Activated naive CD4-positive, alpha-beta T cell (primary cell): ENCODE data around the gene DNAH2.

Experiments
- DNase-seq, 4 experiments: peaks; one replicate each; lab custom pipeline; 2025; lab: John Stamatoyannopoulos, UW

DNAH2 gene

GRCh38 chr17:7721612-7722011 lies 4.1 kb downstream of the DNAH2 start:
- DNase-seq, result no peak

GRCh38 chr17:7727886-7728285 lies 10.3 kb downstream of the DNAH2 start:
- DNase-seq, result no peak

DNA sequence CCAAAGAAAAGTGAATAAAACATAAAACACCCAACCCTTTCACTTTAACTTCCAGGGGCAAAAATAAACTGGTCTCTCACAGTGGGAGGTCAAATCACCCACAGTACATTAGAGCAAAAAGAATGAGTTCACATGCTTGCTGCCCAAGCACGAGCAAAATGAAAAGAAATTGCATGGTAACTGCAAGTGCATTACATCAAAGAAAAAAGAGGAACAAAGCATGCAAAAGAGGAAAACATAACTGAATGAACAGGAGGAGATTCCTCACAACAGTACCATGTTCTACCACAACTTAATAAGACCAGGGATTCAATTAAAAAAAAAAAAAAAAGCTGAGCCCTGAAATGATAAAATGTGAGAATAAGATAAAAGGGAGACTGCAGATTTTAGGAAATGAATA lies 12.3 kb downstream of the DNAH2 start:
- no peak for DNase-seq

- no peak for DNase-seq
These were observed 15.5 kb downstream of the DNAH2 start for GRCh38 chr17:7732981-7733539.

DNA sequence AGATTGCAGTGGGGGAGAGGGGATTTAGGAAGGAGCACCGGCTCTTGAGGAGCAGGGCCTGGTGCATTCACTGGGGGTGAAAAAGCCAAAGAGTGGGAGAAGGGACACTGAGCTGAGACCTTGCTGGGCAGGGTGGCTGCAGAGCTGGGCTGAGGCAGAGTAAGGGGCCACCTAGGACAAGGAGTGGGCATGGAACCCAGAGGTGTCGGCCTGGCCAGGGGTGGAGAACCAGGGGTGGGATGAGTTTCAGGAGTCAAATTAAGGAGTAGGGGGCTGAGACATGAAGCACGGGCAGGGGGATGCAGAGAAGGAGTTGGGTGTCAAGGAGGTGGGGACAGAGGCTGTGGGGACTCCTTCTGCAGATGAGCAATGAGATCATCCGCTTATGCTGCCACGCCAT lies 20.1 kb downstream of the DNAH2 start:
- no peak for DNase-seq

- DNase-seq, result no peak
These were observed 22.2 kb downstream of the DNAH2 start for GRCh38 chr17:7739746-7740145.

DNA sequence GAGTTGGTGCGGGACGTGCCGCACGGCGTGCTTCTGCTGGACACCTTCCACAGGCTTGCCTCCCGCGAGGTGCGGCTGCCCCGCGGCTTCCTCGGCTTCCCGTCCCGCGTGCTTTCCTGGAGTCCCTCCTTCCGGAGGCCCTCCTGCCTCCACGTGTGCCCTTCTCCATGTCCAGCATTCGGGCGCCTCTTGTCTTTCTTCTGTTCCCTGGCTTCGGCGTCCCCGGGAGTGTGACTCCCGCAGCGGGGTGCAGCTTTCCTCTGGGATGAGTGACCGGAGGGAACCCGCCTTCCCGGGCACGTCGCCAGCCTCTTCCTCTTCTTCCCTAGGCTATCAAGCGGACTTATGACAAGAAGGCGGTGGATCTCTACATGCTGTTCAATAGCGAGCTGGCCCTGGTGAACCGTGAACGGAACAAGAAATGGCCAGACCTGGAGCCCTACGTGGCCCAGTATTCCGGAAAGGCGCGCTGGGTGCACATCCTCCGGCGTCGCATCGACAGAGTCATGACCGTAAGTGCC lies 23.0 kb downstream of the DNAH2 start:
- no peak for DNase-seq

- no peak for DNase-seq
These were observed 25.2 kb downstream of the DNAH2 start for GRCh38 chr17:7742729-7743128.

DNA sequence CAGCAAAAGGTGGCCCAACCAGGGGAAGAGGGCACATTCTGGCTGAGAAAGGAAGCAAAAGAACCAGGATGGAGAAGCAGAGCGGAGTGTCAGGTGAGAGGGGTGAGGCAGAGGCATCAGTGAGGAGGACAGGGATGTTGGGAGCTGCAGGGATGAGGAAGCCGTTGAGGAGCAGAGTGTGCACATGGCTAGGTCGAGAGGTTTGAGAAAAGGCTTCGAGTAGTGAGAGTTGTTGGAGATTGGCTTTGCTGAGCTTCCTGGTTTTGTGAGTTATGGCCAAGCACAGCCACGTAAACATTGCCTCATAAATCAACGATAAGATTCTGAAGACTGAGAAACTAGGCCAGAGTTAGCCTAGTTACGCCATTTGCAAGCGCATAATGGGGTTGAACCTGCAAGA lies 26.9 kb downstream of the DNAH2 start:
- no peak for DNase-seq

DNA sequence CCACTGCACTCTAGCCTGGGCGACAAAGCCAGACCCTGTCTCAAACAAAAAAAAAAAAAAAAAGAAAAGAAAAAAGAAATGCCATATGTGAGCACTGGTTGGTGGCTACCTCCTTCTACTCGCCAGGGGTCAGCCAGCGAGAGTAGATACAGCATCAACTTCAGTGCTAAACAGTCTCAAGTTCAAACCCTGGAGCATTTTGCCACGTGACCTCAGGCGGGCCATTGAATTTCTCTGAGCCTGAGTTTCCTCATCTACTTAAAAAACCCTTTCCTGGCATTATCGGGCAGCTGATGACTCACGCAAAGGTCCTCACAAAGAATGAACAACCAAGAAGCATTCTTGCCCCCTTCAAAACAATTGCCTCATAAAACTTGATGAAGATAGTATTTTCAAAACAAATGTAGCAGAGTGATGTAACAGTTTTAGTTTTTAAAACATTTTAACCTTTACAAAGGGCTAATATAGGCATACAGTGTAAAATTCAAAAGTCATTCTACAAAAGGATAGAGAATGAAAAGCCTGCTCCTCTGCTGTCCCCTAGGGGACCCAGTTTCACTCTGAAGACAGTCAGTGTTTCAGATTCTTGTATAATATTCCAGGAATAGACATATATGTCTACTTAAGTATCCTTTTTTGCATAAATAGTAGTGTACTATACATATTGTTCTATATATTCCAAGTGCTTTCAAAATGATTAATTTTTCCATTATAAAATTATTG lies 28.4 kb downstream of the DNAH2 start:
- DNase-seq, result no peak

- DNase-seq, result no peak
These were observed 30.1 kb downstream of the DNAH2 start for GRCh38 chr17:7747635-7748071.

DNA sequence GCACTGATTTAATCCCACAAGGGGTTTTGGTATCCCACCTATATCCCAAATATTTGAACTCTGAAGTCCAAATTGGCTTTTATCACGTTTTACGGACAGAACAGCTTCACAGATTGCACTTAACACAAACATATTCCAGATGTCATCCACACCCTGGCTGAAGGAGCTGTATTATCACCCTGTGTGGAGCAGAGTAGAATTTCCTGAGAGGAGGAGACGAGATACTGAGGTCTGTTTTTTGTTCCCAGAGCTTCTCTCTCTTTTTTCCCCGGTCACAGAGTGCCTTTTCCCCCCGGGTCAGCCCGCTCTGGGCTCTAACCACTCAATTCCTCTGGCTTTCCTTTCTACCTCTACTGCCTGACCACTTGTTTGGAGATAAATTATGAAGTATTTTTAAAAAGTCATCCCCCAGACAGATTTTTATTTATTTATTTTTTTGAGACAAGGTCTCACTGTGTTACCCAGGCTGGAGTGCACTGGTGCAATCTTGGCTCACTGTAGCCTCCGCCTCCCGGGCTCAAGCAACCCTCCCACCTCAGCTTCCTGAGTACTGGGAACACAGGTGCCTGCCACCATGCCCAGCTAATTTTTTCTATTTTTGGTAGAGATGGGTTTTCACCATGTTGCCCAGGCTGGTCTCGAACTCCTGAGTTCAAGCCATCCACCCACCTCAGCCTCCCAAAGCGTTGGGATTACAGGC lies 30.7 kb downstream of the DNAH2 start:
- DNase-seq, result no peak

GRCh38 chr17:7750321-7750821 lies 32.8 kb downstream of the DNAH2 start:
- no peak for DNase-seq

- no peak for DNase-seq
These were observed 37.1 kb downstream of the DNAH2 start for GRCh38 chr17:7754656-7755055.

DNA sequence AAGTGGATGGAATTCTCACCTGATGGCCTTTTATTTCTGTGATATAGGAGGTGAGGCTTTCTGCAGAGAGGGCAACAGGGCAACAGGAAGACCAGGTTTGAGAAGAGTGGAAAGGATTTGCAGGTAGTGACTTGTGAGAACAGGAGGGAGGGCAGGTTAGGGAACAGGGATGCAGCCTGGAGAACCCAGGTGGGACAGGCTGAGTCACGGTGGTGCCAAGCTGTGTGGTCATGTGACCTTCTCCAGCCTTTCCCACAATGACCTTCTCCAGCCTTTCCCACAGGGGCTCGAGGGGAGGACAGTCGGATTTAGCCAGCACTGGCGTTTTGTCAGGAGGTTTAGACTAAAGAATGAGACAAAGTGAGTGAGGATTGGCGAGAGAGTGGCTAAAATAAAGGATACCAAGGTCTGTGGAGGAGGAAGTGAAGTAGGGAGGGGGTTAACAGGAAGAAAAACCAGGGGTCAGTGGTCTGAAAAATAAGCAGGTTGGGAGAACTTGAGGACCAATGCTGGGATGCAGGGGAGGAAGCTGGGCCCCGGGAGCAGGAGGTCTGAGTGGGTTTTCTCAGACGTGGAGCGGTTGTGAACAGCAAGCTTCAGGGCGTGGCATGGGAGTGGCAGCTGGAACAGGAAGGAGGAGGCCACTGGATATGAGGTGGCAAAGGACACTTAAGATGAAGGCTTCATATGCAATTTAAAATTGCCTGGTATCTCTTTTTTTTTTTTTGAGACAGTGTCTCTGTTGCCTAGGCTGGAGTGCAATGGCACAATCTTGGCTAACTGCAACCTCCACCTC lies 37.7 kb downstream of the DNAH2 start:
- no peak for DNase-seq

DNA sequence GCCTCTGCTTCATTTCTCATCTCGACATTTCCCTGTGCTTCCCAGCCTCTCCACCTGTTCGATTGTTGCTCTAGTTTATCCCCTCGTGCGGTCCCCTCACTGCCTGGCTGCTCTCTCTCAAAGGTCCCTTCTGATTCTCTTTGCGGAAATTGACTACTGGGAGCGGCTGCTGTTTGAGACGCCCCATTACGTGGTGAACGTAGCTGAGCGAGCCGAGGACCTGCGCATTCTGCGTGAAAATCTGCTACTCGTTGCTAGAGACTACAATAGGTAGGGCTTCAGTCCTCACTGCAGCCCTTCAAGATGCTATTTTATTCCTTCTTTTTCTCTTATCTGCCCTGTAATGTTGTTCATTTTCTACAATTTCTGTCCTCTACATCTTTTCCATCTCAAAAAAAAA lies 39.4 kb downstream of the DNAH2 start:
- no peak for DNase-seq

- no peak for DNase-seq
These were observed 46.4 kb downstream of the DNAH2 start for GRCh38 chr17:7763919-7764318.

DNA sequence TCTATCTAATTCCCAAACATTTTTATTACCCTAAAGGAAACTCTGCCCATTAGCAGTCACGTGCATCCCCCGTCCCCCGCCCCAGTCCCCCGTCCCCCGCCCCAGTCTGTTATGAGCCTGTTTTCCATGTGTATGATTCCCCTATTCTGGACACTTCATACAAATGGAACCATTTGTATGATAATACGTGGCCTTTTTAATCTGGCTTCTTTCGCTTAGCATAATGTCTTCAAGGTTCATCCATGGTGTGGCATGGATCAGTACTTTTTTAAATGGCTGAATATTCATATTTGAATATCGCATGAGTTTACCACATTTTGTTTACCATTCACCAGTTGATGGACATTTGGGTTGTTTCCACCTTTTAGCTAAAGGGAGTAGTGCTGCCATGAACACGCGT lies 49.5 kb downstream of the DNAH2 start:
- no peak for DNase-seq

DNA sequence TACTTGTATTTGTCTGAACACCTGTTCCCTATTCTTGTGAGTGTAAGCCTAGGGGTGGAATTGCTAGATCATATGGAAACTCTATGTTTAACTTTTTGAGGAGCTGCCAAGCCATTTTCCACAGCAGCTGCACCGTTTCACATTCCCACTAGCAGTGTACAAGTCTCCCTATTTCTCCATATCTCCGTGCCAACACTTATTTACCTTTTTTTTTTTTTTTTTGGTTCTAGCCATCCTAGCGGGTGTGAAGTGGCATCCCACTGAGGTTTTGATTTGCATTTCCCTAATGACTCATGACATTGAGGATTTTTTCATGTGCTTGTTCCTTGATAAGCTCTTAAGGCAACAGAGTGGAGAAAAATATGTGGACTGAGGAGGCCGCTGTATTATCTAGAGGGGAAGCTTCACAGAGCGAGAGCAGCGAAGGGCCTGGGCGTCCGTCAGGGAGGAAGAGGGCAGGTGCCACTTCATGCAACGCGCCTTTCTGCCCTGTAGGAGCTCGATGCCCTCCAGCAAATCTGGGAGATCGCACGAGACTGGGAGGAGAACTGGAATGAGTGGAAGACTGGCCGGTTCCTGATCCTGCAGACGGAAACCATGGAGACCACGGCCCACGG lies 50.0 kb downstream of the DNAH2 start:
- no peak for DNase-seq

GRCh38 chr17:7769854-7770253 lies 52.3 kb downstream of the DNAH2 start:
- no peak for DNase-seq

- DNase-seq, result no peak
These were observed 56.5 kb downstream of the DNAH2 start for GRCh38 chr17:7774055-7774521.

DNA sequence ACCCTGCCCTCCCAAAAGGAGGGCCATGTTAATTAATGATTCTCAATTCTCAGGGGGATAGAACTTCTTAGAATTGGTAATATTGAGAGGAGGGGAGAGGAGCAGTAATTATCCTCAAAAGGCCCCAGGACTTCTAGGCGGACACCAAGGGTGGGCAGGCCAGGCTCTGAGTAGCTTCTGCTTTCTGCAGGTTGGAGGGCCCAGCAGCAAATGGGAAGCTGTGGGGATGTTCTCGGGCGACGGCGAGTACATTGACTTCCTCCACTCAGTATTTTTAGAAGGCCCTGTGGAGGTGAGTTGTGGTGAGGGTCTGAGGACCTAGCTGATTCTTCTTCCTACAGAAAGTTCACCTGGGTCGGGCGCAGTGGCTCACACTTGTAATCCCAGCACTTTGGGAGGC lies 57.5 kb downstream of the DNAH2 start:
- DNase-seq, result no peak
